Osteoblast (primary cell): ENCODE data around the gene SRD5A1. TPM values are rescaled to one million over a fixed set of nuclear protein-coding genes. Genes with fewer than 3 reads are reported as not detected.
"Not testable (repeated sequence)": the region's sequence is repeated elsewhere in the genome, so short reads cannot be mapped to it uniquely, and the experiment has no call there.

Experiments used
- DNase-seq: peaks from one replicate; pipeline ENCODE4 v3.0.0; 2011; ENCODE audit warnings: low spot score, mixed read lengths; ENCODE audit not compliant: insufficient read length; ENCODE audit errors: missing footprints
- H2AFZ ChIP-seq: 2 replicates; pipeline ENCODE4 v1.6.0; 2011; ENCODE audit warnings: mild to moderate bottlenecking, low read length
- H3K27ac ChIP-seq: 2 replicates; pipeline ENCODE4 v1.5.1; 2011; ENCODE audit warnings: mild to moderate bottlenecking, low read depth, low read length, moderate library complexity
- H3K27me3 ChIP-seq: 2 replicates; pipeline ENCODE4 v1.6.0; 2012; ENCODE audit warnings: mild to moderate bottlenecking, control low read depth, inconsistent platforms, low read length, moderate library complexity; ENCODE audit not compliant: insufficient read depth
- H3K36me3 ChIP-seq: 2 replicates; pipeline ENCODE4 v1.5.1; 2011; ENCODE audit warnings: mild to moderate bottlenecking, low read length, control low read depth, moderate library complexity; ENCODE audit not compliant: insufficient read depth
- H3K4me1 ChIP-seq: 2 replicates; pipeline ENCODE4 v1.5.1; 2011; ENCODE audit warnings: mild to moderate bottlenecking, low read length, control low read depth, moderate library complexity; ENCODE audit not compliant: insufficient read depth
- H3K4me2 ChIP-seq: 2 replicates; pipeline ENCODE4 v1.6.0; 2011; ENCODE audit warnings: mild to moderate bottlenecking, low read length; ENCODE audit not compliant: insufficient read depth
- H3K4me3 ChIP-seq: fragments of 200-600 bp; sonication (generic); 3 replicates; pipeline ENCODE4 v1.5.1; 2012; ENCODE audit warnings: mild to moderate bottlenecking, low read length, inconsistent platforms; ENCODE audit not compliant: insufficient read depth
- H3K79me2 ChIP-seq: 2 replicates; pipeline ENCODE4 v1.6.0; 2012; ENCODE audit warnings: mild to moderate bottlenecking, low read length, control low read depth, inconsistent platforms; ENCODE audit not compliant: insufficient read depth
- H3K9me3 ChIP-seq: 2 replicates; pipeline ENCODE4 v1.5.1; 2011; ENCODE audit warnings: low read depth, low read length, control low read depth
- H4K20me1 ChIP-seq: 2 replicates; pipeline ENCODE4 v1.6.0; 2012; ENCODE audit warnings: mild to moderate bottlenecking, low read length, control low read depth; ENCODE audit not compliant: insufficient read depth
- total RNA-seq: library from RNA; depleted of rRNA; stranded (reverse); fragments of >200 nt; gene quantifications from 2 replicates; pipeline ENCODE4 v1.2.3, GENCODE V29; 2012
- TF ChIP-seq, protein P1 (sequence below): IDR thresholded peaks from 2 replicates; pipeline ENCODE4 v1.5.1; 2011; ENCODE audit warnings: mild to moderate bottlenecking, low read depth, low read length, moderate library complexity; ENCODE audit errors: extremely low read depth

Gene SRD5A1
- total RNA-seq, 1 donor, result 9.4 TPM

DNA sequence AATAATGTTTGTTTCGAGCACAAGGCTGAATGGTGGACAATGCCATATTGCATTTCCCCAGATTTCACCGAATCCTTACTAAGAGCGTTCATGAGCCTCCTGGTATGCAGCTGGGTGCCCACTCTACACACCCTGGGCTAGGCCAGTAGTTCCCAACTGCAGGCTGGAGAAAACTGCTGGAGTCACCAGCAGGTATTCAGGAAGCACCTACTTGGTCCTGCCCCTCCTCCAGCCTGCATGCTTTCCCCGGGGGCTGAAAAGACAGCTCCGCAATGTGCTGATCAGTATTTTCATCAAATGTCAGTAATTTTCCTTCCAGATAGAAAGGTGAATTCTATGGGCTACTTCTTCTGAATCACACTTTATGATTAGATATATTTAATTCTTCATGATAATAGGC, 34.4 kb downstream of the SRD5A1 start:
- no peaks in the 10 kb centered on the region for H3K27me3 ChIP-seq
- no peak overlapping the region for H3K27ac ChIP-seq
- no peak overlapping the region for H3K4me3 ChIP-seq
- no peaks in the 10 kb centered on the region for H3K79me2 ChIP-seq
- no peak overlapping the region for H3K4me2 ChIP-seq
- H3K4me1 ChIP-seq, result no peaks in the 10 kb centered on the region
- no peak overlapping the region for H2AFZ ChIP-seq
- peaks cover 3% of the 10 kb centered on the region for H3K36me3 ChIP-seq
- no peak for DNase-seq
- TF ChIP-seq, protein P1, sequence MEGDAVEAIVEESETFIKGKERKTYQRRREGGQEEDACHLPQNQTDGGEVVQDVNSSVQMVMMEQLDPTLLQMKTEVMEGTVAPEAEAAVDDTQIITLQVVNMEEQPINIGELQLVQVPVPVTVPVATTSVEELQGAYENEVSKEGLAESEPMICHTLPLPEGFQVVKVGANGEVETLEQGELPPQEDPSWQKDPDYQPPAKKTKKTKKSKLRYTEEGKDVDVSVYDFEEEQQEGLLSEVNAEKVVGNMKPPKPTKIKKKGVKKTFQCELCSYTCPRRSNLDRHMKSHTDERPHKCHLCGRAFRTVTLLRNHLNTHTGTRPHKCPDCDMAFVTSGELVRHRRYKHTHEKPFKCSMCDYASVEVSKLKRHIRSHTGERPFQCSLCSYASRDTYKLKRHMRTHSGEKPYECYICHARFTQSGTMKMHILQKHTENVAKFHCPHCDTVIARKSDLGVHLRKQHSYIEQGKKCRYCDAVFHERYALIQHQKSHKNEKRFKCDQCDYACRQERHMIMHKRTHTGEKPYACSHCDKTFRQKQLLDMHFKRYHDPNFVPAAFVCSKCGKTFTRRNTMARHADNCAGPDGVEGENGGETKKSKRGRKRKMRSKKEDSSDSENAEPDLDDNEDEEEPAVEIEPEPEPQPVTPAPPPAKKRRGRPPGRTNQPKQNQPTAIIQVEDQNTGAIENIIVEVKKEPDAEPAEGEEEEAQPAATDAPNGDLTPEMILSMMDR, result no peak
- H4K20me1 ChIP-seq, result no peaks in the 10 kb centered on the region
- H3K9me3 ChIP-seq, result no peaks in the 10 kb centered on the region

DNA sequence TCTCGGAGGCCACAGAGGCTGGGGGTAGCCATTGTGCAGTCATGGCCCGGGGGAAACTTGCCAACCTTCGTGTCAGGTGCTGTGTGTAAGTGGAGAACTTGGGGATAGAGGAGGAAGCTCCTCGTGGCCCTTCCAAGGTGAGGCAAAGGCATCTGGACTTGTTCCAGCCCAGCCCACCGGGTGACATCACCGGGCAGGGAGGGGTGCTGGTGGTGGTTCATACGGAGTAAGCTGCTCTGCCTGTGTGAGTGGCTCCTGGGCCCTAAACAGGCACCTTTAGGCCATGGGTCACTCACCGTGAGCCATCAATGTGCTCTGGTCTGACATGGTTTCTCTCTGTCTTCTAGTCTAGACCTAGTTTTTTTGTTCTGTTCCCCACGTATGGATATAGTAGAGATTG, 35.5 kb downstream of the SRD5A1 start:
- H3K27ac ChIP-seq, H2AFZ ChIP-seq, H4K20me1 ChIP-seq, H3K4me1 ChIP-seq, H3K4me2 ChIP-seq, H3K27me3 ChIP-seq, H3K9me3 ChIP-seq, H3K36me3 ChIP-seq, H3K4me3 ChIP-seq, H3K79me2 ChIP-seq, DNase-seq: not testable (repeated sequence)

- no peak overlapping the region for H3K27ac ChIP-seq
- no peak overlapping the region for H2AFZ ChIP-seq
- no peak overlapping the region for H3K4me3 ChIP-seq
- TF ChIP-seq, protein P1, result no peak
- DNase-seq, result no peak
- H3K9me3 ChIP-seq, result no peaks in the 10 kb centered on the region
- no peaks in the 10 kb centered on the region for H4K20me1 ChIP-seq
- no peaks in the 10 kb centered on the region for H3K4me1 ChIP-seq
- H3K36me3 ChIP-seq, result no peaks in the 10 kb centered on the region
- H3K79me2 ChIP-seq, result no peaks in the 10 kb centered on the region
- H3K27me3 ChIP-seq, result no peaks in the 10 kb centered on the region
- H3K4me2 ChIP-seq, result no peak overlapping the region
Measured at GRCh38 chr5:6673031-6673430, 39.8 kb downstream of the SRD5A1 start.

GRCh38 chr5:6673963-6674362, 40.7 kb downstream of the SRD5A1 start:
- Histone ChIP-seq H3K27me3 (no peaks in the 10 kb centered on the region), H3K79me2 (no peaks in the 10 kb centered on the region), H3K4me2 (no peak overlapping the region), H4K20me1 (no peaks in the 10 kb centered on the region), H3K4me3 (no peak overlapping the region), H3K36me3 (no peaks in the 10 kb centered on the region), H3K27ac (no peak overlapping the region), H2AFZ (no peak overlapping the region), H3K4me1 (no peaks in the 10 kb centered on the region), H3K9me3 (no peaks in the 10 kb centered on the region)
- TF ChIP-seq, protein P1, result no peak
- DNase-seq, result no peak
